Measurements from ENCODE around the gene NDRG3. TPM values are rescaled to one million over a fixed set of nuclear protein-coding genes. Genes with fewer than 3 reads are reported as not detected.

The NDRG3 gene
- total and polyA plus RNA-seq, 2 experiments from 2014 or later = 19.8 to 23.3 TPM

GRCh38 chr20:36624068-36624943 is 121.6 kb downstream of the NDRG3 start:
- WGBS, 2 experiments (ENCODE audit: low coverage in 1 of 2, low lambda C conversion rate in 2 of 2, missing lambda C conversion rate in 2 of 2) = 42 to 49% methylated on average over 14 of the region's 14 CpGs
- no peak for DNase-seq
- Histone ChIP-seq H2AFZ (0 out of 2 replicates have a peak overlapping the region, but pooled peaks have one; percentile 21), H3K9me2 (ENCODE audit: insufficient read depth) (no peaks in the 10 kb centered on the region), H3K27ac (no peak overlapping the region), H3K36me3 (ENCODE audit: low read depth) (no peaks in the 10 kb centered on the region), H3K79me2 (ENCODE audit: insufficient read depth) (no peaks in the 10 kb centered on the region), H4K20me1 (ENCODE audit: insufficient read depth) (no peaks in the 10 kb centered on the region), H3K9me3 (ENCODE audit: low read depth) (no peaks in the 10 kb centered on the region), H3K27me3 (replicated peaks; ENCODE audit: insufficient read depth) (no peaks in the 10 kb centered on the region), H3K4me2 (ENCODE audit: unreplicated experiment) (no peak overlapping the region), H3K9ac (no peak overlapping the region), H3K4me1 (ENCODE audit: insufficient read depth) (no peaks in the 10 kb centered on the region), H3F3A (ENCODE audit: insufficient read depth) (no peaks in the 10 kb centered on the region), H3K4me3 (no peak overlapping the region)
- in situ Hi-C loops (cut with MboI) = no loop called here
- TF ChIP-seq EZH2 (IDR thresholded peaks at IDR 0.05; ENCODE audit: insufficient read depth, poor library complexity, severe bottlenecking) = no peak
- TF ChIP-seq EZH2phosphoT487 (IDR thresholded peaks at IDR 0.05; ENCODE audit: insufficient read depth, low read depth) = no peak

- Histone ChIP-seq H3F3A (ENCODE audit: insufficient read depth) (no peaks in the 10 kb centered on the region), H3K79me2 (ENCODE audit: insufficient read depth) (no peaks in the 10 kb centered on the region), H3K27me3 (replicated peaks; ENCODE audit: insufficient read depth) (no peaks in the 10 kb centered on the region), H3K4me1 (ENCODE audit: insufficient read depth) (no peaks in the 10 kb centered on the region), H3K4me3 (no peak overlapping the region), H2AFZ (no peak overlapping the region), H3K9ac (no peak overlapping the region), H3K9me3 (ENCODE audit: low read depth) (no peaks in the 10 kb centered on the region), H3K9me2 (ENCODE audit: insufficient read depth) (no peaks in the 10 kb centered on the region), H3K27ac (no peak overlapping the region), H3K4me2 (ENCODE audit: unreplicated experiment) (no peak overlapping the region), H4K20me1 (ENCODE audit: insufficient read depth) (no peaks in the 10 kb centered on the region), H3K36me3 (ENCODE audit: low read depth) (no peaks in the 10 kb centered on the region)
- DNase-seq = no peak
- in situ Hi-C loops (cut with MboI) = no loop called here
- 65 to 66% methylated on average over 2 of the region's 2 CpGs for WGBS, 2 experiments (ENCODE audit: low coverage in 1 of 2, low lambda C conversion rate in 2 of 2, missing lambda C conversion rate in 2 of 2)
- TF ChIP-seq EZH2phosphoT487 (IDR thresholded peaks at IDR 0.05; ENCODE audit: insufficient read depth, low read depth) (no peak), EZH2 (IDR thresholded peaks at IDR 0.05; ENCODE audit: insufficient read depth, poor library complexity, severe bottlenecking) (no peak)
These were observed 122.4 kb downstream of the NDRG3 start for GRCh38 chr20:36623444-36623843.

- no peak for DNase-seq
- WGBS, 2 experiments (ENCODE audit: low coverage in 1 of 2, low lambda C conversion rate in 2 of 2, missing lambda C conversion rate in 2 of 2) = 96 to 98% methylated on average over 5 of the region's 5 CpGs
- H3K36me3 ChIP-seq (ENCODE audit: low read depth) = no peaks in the 10 kb centered on the region
- no peak overlapping the region for H2AFZ ChIP-seq
- no peak for TF ChIP-seq EZH2 (IDR thresholded peaks at IDR 0.05; ENCODE audit: insufficient read depth, poor library complexity, severe bottlenecking)
- H3K79me2 ChIP-seq (ENCODE audit: insufficient read depth) = no peaks in the 10 kb centered on the region
- H3K9me3 ChIP-seq (ENCODE audit: low read depth) = no peaks in the 10 kb centered on the region
- H4K20me1 ChIP-seq (ENCODE audit: insufficient read depth) = no peaks in the 10 kb centered on the region
- no peak overlapping the region for H3K4me2 ChIP-seq (ENCODE audit: unreplicated experiment)
- H3K9me2 ChIP-seq (ENCODE audit: insufficient read depth) = no peaks in the 10 kb centered on the region
- in situ Hi-C loops (cut with MboI) = no loop called here
- H3K4me3 ChIP-seq = no peak overlapping the region
- H3K27me3 ChIP-seq (replicated peaks; ENCODE audit: insufficient read depth) = no peaks in the 10 kb centered on the region
- H3K9ac ChIP-seq = no peak overlapping the region
- no peak overlapping the region for H3K27ac ChIP-seq
- no peaks in the 10 kb centered on the region for H3F3A ChIP-seq (ENCODE audit: insufficient read depth)
- no peaks in the 10 kb centered on the region for H3K4me1 ChIP-seq (ENCODE audit: insufficient read depth)
These were observed 125.0 kb downstream of the NDRG3 start for GRCh38 chr20:36620917-36621316.

- DNase-seq = peak; percentile 11
- in situ Hi-C loops (cut with MboI) = no loop called here
- Histone ChIP-seq H3K79me2 (ENCODE audit: insufficient read depth) (peaks cover under 1% of the 10 kb centered on the region; the same call in 1 of the 2 replicates), H2AFZ (no peak overlapping the region), H3K9me3 (ENCODE audit: low read depth) (no peaks in the 10 kb centered on the region), H4K20me1 (ENCODE audit: insufficient read depth) (no peaks in the 10 kb centered on the region), H3K27me3 (replicated peaks; ENCODE audit: insufficient read depth) (no peaks in the 10 kb centered on the region), H3K36me3 (ENCODE audit: low read depth) (peaks cover 24% of the 10 kb centered on the region; the same call in 1 of the 2 replicates), H3K4me2 (ENCODE audit: unreplicated experiment) (no peak overlapping the region), H3F3A (ENCODE audit: insufficient read depth) (no peaks in the 10 kb centered on the region), H3K9me2 (ENCODE audit: insufficient read depth) (no peaks in the 10 kb centered on the region), H3K27ac (no peak overlapping the region), H3K9ac (no peak overlapping the region), H3K4me3 (no peak overlapping the region), H3K4me1 (ENCODE audit: insufficient read depth) (no peaks in the 10 kb centered on the region)
- 83 to 84% methylated on average over 14 of the region's 14 CpGs for WGBS, 2 experiments (ENCODE audit: low coverage in 1 of 2, low lambda C conversion rate in 2 of 2, missing lambda C conversion rate in 2 of 2)
- TF ChIP-seq EZH2 (IDR thresholded peaks at IDR 0.05; ENCODE audit: insufficient read depth, poor library complexity, severe bottlenecking) (no peak), EZH2phosphoT487 (IDR thresholded peaks at IDR 0.05; ENCODE audit: insufficient read depth, low read depth) (no peak)
These were observed 130.9 kb downstream of the NDRG3 start for GRCh38 chr20:36614781-36615557.

Measured in GM23248 (cell line).